HG03280 (cell line): ENCODE data around the gene MTFR1L.

Source experiments
- ATAC-seq: cut with Tn5 transposase; IDR thresholded peaks from one replicate; pipeline ENCODE4 v1.9.1; 2021; ENCODE audit warnings: mild to moderate bottlenecking, moderate library complexity; ENCODE audit not compliant: unreplicated experiment

Gene MTFR1L

DNA sequence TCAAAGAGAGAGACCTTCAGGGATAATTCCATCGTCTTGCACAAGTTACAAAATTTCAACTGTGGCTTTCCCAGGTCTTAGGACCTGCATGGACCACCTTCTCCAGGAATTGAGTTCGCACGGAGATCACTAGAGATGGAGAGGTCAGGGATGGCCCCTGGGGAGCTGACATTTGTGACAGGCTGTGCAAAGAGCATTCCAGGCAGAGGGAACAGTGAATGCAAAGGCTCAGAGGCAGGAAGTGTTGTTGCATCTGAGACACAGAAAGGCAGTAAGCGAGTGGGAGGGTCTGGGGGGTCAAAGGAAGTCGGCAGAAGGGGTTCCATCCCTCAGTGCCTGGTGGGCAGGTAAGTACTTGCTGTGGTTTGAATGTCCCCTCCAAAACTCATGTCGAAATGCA, 29.3 kb upstream of the MTFR1L start:
- no peak for ATAC-seq

GRCh38 chr1:25792115-25792514, 27.6 kb upstream of the MTFR1L start:
- ATAC-seq = no peak

DNA sequence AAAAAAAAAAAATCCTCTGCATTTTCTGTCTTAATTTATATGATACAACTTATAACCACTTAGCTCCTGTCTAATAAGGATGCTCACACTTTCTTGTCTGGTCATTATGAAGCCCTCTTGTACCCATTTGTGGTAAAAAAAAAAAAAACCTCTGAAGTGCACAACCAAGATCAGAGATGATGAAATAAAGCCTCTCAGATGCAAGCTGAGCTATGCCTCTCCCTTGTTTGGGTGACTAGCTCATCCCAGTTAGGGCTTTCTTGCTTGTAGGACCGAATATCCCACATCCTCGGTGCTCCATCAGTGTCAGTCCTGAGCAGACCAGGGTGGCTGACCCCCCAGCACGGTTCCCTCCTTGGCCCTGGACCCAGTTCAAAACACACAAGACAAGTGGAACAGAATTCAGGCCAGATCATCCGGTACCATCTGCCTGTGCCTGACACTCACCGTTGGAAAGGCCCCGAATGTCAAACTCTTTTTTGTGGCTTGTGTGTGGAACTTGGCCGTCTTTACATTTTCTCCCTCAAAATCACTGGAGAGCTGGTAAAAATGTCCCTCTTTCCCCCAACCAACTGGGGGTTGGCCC, 26.1 kb upstream of the MTFR1L start:
- no peak for ATAC-seq

DNA sequence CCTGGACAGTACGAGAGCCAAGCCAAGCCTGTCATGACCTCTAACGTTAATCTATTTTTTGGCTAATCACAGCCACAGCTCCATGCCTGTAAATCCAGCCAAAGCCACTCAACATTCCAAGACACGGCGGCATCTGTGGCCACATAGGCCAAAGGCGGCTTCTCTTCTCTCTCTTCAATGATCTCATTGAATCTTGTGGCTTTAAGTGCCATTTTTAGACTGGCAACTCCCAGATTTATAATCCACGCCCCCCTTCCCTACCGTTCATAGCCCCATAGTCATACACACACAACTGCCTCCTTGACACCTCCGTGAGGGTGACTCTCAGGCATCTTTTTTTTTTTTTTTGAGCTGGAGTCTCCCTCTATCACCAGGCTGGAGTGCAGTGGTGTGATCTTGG, 25.4 kb upstream of the MTFR1L start:
- no peak for ATAC-seq

- ATAC-seq = no peak
Measured at GRCh38 chr1:25795211-25795610, 24.5 kb upstream of the MTFR1L start.

DNA sequence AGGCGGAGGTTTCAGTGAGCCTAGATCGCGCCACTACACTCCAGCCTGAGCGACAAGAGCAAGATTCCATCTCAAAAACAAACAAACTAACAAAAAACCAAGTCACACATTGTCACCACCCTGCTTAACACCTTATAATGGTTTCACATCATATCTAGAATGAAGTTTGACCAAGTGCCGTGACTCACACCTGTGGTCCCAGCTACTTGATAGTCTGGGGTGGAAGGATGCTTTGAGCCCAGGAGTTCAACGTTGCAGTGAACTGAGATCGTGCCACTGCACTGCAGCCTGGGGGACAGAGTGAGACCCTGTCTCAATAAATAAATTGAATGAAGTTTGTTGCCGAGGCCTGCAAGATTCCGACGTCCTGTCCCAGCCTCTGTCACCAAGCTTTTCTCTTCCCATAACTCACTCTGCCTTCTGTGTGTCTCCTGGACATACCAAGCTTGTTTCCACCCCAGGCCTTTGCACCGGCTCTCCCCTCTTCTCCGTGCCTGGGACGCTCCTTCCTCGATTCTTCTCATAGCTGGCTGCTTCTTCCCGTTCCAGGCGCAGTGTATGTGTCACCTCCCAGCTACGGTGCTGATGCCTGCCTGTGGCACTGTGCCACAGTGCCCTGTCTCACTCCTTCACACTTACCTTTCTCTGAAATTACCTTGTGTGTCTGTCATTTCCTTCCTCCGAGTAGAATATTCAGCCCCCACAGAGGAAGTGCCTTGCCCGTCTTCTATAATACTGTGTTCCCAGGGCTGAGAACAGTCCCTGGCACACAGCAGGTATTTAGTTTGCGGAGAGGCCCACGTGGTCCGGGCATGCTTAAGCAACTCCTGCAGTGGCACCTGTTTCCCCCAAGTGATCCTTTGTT, 23.6 kb upstream of the MTFR1L start:
- ATAC-seq = no peak

GRCh38 chr1:25796811-25797458, 22.8 kb upstream of the MTFR1L start:
- ATAC-seq = no peak

GRCh38 chr1:25797939-25798338, 21.8 kb upstream of the MTFR1L start:
- no peak for ATAC-seq

DNA sequence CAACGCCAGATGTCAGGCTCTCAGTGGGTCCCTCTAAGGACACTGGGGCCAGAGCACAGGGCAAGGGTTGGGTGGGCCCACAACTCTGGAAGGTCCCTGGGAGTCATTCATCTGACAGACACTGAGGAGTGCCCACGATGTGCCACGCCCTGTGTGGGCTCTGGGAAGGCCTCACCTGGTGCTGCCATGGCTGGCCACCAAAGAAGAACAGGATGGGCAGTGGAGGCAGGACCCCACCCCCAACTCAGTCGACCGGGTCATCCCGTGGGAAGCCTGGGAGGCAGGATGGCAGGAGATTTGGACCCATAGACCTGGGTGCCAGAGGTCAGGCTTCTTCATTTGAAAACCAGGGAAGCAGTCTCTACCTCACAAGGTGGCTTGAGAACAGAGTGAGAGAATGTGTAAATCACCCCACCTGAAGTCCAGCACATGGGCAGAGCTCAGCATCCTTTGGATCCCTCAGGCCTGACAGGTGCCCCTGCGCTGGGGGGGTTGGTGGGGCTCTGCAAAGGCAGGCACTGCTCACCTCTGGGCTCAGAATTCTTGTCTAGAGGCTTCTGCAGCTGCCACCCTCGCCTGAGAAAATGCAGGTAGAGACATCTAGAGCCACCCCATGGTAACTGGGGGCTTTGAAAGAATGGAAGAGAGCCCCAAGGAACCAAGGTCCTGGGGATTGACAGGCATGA, 20.9 kb upstream of the MTFR1L start:
- ATAC-seq = no peak

DNA sequence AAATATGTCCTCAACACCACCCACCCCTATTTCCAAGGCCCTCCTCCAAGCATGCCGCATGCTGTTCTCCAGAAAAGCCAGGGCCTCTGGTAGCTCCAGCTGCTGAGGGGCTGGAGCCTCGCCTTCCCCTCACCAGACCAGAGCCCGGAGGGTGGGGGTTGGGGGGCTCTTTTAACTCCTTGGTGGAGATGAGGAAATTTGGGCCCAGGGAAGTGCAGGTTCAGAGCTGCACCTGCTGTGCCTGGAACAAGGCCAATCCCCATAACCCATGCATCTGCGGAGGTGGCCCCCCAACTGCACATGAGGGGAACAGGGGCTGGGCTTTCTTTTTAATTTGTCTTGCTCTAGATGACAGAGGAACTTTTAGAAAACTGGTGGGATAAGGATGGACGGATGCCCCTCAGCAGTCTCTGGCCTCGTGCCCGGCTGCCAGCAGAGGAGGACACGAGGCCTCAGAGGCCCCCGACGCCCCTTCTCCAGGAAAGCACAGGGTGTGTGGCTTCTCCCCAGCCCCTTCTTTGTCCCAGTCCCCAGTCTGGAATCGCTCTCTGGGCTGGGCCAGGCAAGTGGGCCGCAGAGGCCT, 20.3 kb upstream of the MTFR1L start:
- no peak for ATAC-seq

- no peak for ATAC-seq
Measured at GRCh38 chr1:25799935-25800702, 19.6 kb upstream of the MTFR1L start, which contains the start of gene SELENON. Gene SELENON, plus strand, starts transcription at chr1:25800193. Its CDS starts 38 bp downstream, at chr1:25800231.

DNA sequence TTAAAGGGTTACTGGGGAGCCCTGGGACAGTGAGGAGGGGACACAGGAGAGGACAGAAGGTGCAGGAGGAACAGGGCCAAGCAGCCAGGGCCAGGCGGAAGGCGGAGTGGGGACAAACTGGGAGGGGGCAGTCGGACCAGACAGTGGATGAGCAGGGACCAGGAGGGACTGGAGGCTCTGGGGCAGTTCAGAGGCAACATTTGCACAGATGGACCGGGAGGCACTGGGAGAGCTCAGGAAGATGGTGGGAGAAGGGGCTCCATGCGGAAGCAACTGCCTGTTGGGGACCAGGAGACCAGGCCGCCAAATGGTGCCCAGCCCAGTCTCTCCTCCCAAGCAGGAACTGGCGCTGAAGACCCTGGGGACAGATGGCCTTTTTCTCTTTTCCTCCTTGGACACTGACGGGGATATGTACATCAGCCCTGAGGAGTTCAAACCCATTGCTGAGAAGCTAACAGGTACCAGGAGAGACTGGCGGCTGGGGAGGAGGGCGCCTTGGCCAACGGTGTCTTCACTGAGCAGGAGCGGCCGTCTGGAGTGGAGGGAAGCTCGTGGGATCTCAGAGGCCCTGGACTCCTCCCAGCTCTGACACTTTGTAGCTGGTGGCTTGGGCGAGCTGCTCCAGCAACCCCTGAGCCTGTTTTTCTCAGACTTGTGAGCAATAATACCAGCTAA, 18.9 kb upstream of the MTFR1L start:
- no peak for ATAC-seq

DNA sequence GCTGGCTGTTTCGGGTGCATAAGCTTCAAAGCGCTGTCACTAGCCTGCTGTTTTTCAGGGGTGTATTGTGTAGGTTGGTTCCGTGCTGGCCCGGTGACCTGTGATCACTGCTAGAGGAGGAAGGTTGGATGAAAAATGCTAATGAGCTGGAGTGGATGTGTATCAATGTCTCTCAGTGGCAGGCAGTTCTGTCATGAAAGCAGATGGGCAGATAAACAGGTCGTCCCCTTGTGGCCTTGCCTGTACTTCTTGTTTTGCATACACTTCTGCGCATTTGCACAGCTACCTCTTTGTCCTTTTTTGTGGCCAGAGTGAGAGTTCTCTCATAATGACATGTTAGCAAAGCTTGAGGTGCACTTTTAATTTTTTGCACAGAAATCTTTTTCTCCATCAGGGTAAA, 16.8 kb upstream of the MTFR1L start:
- no peak for ATAC-seq

- ATAC-seq = no peak
Measured at GRCh38 chr1:25803368-25803767, 16.4 kb upstream of the MTFR1L start.

DNA sequence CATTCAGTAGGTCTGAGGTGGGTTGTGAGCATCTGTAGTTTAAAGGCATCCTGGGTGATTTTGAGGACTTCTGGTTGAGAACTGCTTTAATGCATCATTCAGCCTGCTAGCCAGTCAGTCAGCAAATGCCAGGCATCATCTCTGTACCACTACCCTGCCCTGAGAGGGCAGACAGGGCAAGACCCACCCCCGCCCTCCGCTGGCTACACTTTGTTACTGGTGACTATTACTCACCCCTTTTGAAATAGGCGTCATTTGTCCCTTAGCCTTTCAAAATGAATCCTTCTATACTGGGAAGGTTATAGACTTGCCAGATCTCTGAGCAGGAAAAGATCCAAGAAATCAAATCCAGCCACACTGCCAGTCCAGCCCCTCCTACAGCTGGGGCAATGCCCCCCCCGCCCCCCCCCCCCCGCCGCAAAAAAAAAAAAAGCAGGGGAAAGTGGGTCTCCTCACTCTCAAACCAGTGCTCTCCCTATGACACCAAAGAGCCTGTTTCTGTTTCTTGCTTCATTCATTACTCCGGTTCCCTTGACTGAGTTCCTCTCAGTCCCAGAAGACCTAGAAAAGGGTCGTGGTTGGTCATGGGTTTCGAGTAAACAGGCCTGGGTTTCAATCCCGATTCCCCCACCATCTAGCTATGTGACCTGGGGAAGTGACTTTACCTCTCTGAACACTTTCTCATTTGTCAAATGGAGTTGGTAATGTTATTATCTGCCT, 15.3 kb upstream of the MTFR1L start:
- ATAC-seq = no peak

DNA sequence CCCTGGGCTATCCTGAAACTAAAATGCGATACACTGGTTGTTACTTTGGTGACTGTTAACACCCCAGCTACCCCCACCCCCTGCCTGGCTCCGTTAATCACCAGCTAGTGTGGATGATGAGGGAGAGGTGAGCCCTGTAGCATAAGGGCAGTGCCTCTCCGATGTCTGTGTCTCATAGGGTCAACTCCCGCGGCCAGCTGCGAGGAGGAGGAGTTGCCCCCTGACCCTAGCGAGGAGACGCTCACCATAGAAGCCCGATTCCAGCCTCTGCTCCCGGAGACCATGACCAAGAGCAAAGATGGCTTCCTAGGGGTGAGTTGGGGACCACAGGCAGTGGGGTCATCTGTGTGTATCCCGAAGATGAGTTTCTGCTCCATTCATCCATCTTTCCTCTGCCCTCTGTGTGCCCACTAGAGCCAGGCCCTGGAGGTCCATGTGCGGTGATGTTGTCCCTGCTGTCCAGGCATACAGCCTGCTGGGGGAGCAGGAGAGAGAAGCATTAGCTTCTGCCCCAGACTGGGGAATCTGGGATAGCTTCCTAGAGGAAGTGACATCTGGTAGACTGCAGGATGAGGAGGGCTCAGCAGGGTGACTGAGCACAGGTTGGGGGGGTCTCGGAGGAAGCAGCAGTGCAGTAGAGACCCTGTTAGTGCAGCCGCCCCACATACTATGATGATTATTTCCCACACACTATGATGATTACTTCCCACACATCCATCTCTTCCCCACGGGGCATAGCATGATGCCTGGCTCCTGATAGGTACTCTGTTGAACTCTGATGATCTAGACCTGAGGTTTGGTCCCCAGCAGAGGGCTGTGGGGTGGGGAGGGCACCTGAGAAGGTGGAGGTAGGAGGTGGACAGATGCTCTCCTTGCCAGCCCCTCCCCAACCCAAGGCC, 14.5 kb upstream of the MTFR1L start:
- ATAC-seq = no peak

DNA sequence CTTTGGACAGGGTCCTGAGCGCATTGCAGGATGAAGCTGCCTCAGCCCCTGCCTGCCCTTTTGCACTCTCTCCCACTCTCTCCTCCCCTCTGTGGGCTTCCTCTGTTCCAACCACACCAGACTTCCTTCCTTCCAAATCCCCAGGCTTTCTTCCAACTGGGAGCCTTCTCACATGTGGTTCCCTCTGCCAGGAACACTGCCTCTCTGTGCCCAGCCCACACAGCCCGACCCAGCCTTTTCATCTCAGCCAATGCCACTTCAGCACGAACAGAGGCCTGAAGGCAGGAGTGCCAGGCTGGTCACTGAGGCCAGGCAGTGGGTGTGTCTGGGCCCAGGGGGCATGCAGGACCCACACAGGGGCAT, 13.9 kb upstream of the MTFR1L start:
- ATAC-seq = no peak

DNA sequence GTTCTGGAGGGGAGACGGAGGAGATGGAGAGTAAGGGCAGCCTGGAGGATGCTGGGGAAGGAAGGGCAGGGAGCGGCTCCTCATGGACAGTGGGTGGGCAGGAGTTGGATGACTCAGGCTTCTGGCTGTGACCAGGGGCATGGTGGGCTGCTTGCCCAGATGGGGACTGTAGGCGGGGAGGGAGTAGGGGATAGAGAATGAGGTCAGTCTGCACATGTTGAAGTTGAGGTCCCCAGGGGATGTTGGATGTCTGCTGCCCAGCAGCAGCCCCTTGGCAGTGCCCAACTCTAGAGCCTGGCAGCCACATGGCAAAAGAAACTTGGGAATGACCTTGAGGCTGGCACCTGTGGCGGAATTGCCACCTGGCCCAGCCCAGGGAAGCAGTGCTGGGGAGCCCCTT, 13.3 kb upstream of the MTFR1L start:
- no peak for ATAC-seq
